ENCODE measurements around the gene NPAP1. TPM values are rescaled to one million over a fixed set of nuclear protein-coding genes. Genes with fewer than 3 reads are reported as not detected.

NPAP1 gene
- total and polyA plus RNA-seq, 4 donors, result 0.08 TPM; not detected in 3

DNA sequence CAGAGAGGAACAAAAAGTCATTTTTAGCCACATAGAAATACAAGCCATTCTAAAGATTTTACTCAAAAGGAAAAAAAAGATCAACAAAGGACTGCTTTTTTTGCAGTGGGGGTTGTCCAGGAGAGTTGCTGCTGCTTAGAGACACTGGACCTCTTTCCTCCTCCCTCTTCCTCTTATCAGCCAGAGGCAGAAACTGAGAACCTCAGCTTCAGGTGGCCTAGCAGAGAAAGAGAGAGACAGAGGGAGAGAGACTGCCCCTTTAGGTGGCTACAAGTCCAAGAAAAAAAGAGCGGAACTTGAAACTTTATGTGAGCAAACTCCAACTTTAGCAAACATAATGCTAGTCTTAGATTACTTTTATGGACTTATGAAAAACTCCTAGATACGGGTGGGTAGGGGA is 54.2 kb downstream of the NPAP1 start:
- Histone ChIP-seq H3K36me3 (ENCODE audit: control insufficient read depth in 4 of 4, insufficient read depth in 3 of 4, low read depth in 1 of 4, low read length in 3 of 4) (no peaks in the 10 kb centered on the region), H3K4me3 (ENCODE audit: low read depth in 1 of 3, low read length in 3 of 3) (no peak overlapping the region), H3K9me3 (ENCODE audit: control insufficient read depth in 4 of 4, low read length in 3 of 4) (peaks cover 0 to 5% (median 2%) of the 10 kb centered on the region in 4 donors), H3K9ac (ENCODE audit: low read depth in 1 of 2, low read length in 2 of 2) (no peak overlapping the region), H3K27ac (ENCODE audit: low read depth in 1 of 2, low read length in 2 of 2) (no peak overlapping the region), H3K27me3 (ENCODE audit: control insufficient read depth in 4 of 4, insufficient read depth in 4 of 4, low read length in 3 of 4) (no peaks in the 10 kb centered on the region), H3K4me1 (ENCODE audit: control insufficient read depth in 4 of 4, insufficient read depth in 4 of 4, low read length in 3 of 4) (no peaks in the 10 kb centered on the region)
- TF ChIP-seq ATF3 (IDR thresholded peaks at IDR 0.05) (no peak), HNF4A (conservative IDR thresholded peaks at IDR 0.05) (no peak), HNF4G (IDR thresholded peaks at IDR 0.05) (no peak), YY1 (IDR thresholded peaks at IDR 0.05) (no peak), ZBTB33 (IDR thresholded peaks at IDR 0.05) (no peak), FOXA2 (IDR thresholded peaks at IDR 0.05) (no peak)
- no peak for DNase-seq (ENCODE audit: low spot score)
- WGBS, result 73% methylated on average over 2 of the region's 2 CpGs

All from liver (tissue), 9 donors.